HG02938 (cell line): ENCODE results near the gene VN1R2.
"Not testable (repeated sequence)": the region's sequence is repeated elsewhere in the genome, so short reads cannot be mapped to it uniquely, and the experiment has no call there.

Source experiments
- ATAC-seq: cut with Tn5 transposase; IDR thresholded peaks from one replicate; pipeline ENCODE4 v1.9.1; 2021; ENCODE audit warnings: mild to moderate bottlenecking, moderate library complexity; ENCODE audit not compliant: unreplicated experiment

VN1R2 gene

GRCh38 chr19:53257715-53258342, at the start of gene VN1R2:
Gene VN1R2, plus strand, starts transcription at chr19:53258292. Its CDS starts 84 bp downstream, at chr19:53258376.
- not testable (repeated sequence) for ATAC-seq

- not testable (repeated sequence) for ATAC-seq
These were observed 46.5 kb upstream of the VN1R2 start for GRCh38 chr19:53211554-53211953.

GRCh38 chr19:53212703-53213320, 45.3 kb upstream of the VN1R2 start:
- ATAC-seq = no peak

- not testable (repeated sequence) for ATAC-seq
These were observed 35.4 kb upstream of the VN1R2 start for GRCh38 chr19:53222716-53223115.

- no peak for ATAC-seq
These were observed 33.5 kb upstream of the VN1R2 start for GRCh38 chr19:53224606-53225005.

GRCh38 chr19:53237114-53237777, 20.8 kb upstream of the VN1R2 start:
- ATAC-seq = no peak

- ATAC-seq = no peak
These were observed 11.6 kb upstream of the VN1R2 start for GRCh38 chr19:53246498-53246897.

- no peak for ATAC-seq
These were observed 3.4 kb upstream of the VN1R2 start, which contains the start of gene ZNF677 for GRCh38 chr19:53254411-53255341. Gene ZNF677, minus strand, starts transcription at chr19:53254873. Its CDS starts 3,323 bp downstream, at chr19:53251550.

- ATAC-seq = not testable (repeated sequence)
These were observed 9.5 kb downstream of the VN1R2 start, which contains the start of gene VN1R4 for GRCh38 chr19:53267623-53268022. Gene VN1R4, minus strand, starts transcription at chr19:53267723. Its CDS starts 58 bp downstream, at chr19:53267665.

GRCh38 chr19:53269861-53270260, 11.8 kb downstream of the VN1R2 start:
- not testable (repeated sequence) for ATAC-seq

GRCh38 chr19:53272044-53272443, 14.0 kb downstream of the VN1R2 start:
- no peak for ATAC-seq

GRCh38 chr19:53275480-53275879, 17.4 kb downstream of the VN1R2 start:
- no peak for ATAC-seq

- not testable (repeated sequence) for ATAC-seq
These were observed 23.9 kb downstream of the VN1R2 start for GRCh38 chr19:53281947-53282346.

- no peak for ATAC-seq
These were observed 27.0 kb downstream of the VN1R2 start for GRCh38 chr19:53285087-53285486.

- ATAC-seq = no peak
These were observed 32.9 kb downstream of the VN1R2 start for GRCh38 chr19:53290758-53291549.

- no peak for ATAC-seq
These were observed 36.8 kb downstream of the VN1R2 start for GRCh38 chr19:53294786-53295441.

GRCh38 chr19:53301341-53301740, 43.2 kb downstream of the VN1R2 start:
- not testable (repeated sequence) for ATAC-seq

GRCh38 chr19:53308339-53308811, 50.3 kb downstream of the VN1R2 start:
- ATAC-seq = no peak
